Colonic mucosa (tissue), 4 donors: Measurements from ENCODE around the gene PTPRN2. TPM values are rescaled to one million over a fixed set of nuclear protein-coding genes. Genes with fewer than 3 reads are reported as not detected.

Source experiments
- DNase-seq: peaks from one replicate; pipeline ENCODE4 v3.0.0-alpha.2; 2020
- H3K27ac ChIP-seq: fragments of 200-600 bp; one replicate; pipeline ENCODE4 v1.8.0; 2021
- H3K27me3 ChIP-seq: fragments of 200-600 bp; one replicate; pipeline ENCODE4 v1.8.0; 2021
- H3K36me3 ChIP-seq: fragments of 200-600 bp; one replicate; pipeline ENCODE4 v1.8.0; 2021
- H3K4me1 ChIP-seq: fragments of 200-600 bp; one replicate; pipeline ENCODE4 v1.8.0; 2021; ENCODE audit warnings: mild to moderate bottlenecking
- H3K4me3 ChIP-seq: fragments of 200-600 bp; one replicate; pipeline ENCODE4 v1.8.0; 2021
- H3K9ac ChIP-seq, 2 donors: one replicate each; pipeline ENCODE4 v1.7.0; 2013; ENCODE audit warnings: control low read depth in 2 of 2, low read depth in 2 of 2, low read length in 2 of 2
- H3K9me3 ChIP-seq: fragments of 200-600 bp; one replicate; pipeline ENCODE4 v1.8.0; 2021
- CTCF ChIP-seq: fragments of 200-600 bp; IDR thresholded peaks from one replicate; pipeline ENCODE4 v1.8.0; 2022; ENCODE audit warnings: antibody characterized with exemption, mild to moderate bottlenecking
- intact Hi-C: fragments of 100-400 bp; cut with DNase I; formaldehyde crosslinking; loops from one replicate; pipeline ENCODE4 v1.14.1; 2022
- total RNA-seq, 2 donors: library from RNA; stranded (reverse); fragmentation: NEBNext Ultra II Directional in 1 of 2; extraction: Animal tissue kit (Norgen Biotek cat#: 25700) in 1 of 2; gene quantifications; one replicate each; pipeline ENCODE4 v1.2.1, GENCODE V29; 2021
- donor health status: healthy.
- donor health status: DM: no; HTN: no; CAD: no.
- donor health status: DM: no; HTN: no; CAD: no.

PTPRN2 gene
- total RNA-seq, 2 donors from 2014 or later, result 14.7 to 21.6 TPM

DNA sequence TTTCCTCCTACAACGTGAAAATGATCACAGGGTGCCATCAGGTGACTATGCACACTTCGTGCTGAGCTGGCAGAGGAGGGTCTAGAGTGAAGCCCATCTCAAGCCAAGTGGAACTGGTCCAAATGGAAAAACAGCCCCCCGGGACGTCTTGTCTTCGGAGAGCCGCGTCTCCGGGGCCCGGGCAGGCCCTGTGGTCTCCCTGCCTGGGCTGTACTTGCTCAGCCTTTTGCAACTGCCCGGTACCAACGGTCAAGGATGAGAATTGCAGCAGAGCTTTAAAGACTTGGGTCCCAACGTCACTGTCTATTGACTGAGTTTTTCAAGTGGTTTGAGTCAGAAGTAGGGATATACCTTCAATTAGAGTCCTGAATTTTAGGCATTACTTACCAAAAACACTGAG is 315.5 kb downstream of the PTPRN2 start:
- no peaks in the 10 kb centered on the region for H3K36me3 ChIP-seq
- no peak overlapping the region for H3K9ac ChIP-seq
- TF ChIP-seq CTCF, result no peak

GRCh38 chr7:158271646-158272045 is 316.0 kb downstream of the PTPRN2 start:
- no peak for DNase-seq
- Histone ChIP-seq H3K27me3 (no peaks in the 10 kb centered on the region), H3K27ac (no peak overlapping the region), H3K9me3 (no peaks in the 10 kb centered on the region), H3K9ac (no peak overlapping the region), H3K4me1 (no peaks in the 10 kb centered on the region), H3K4me3 (no peak overlapping the region), H3K36me3 (no peaks in the 10 kb centered on the region)
- intact Hi-C loops, result no loop called here
- no peak for TF ChIP-seq CTCF

More for the DNA sequence above, 315.5 kb downstream of the PTPRN2 start:
- H3K27me3 ChIP-seq, result no peaks in the 10 kb centered on the region
- no peak overlapping the region for H3K4me3 ChIP-seq
- no peak overlapping the region for H3K27ac ChIP-seq
- no peaks in the 10 kb centered on the region for H3K4me1 ChIP-seq
- intact Hi-C loops, result no loop called here
- H3K9me3 ChIP-seq, result no peaks in the 10 kb centered on the region
- DNase-seq, result no peak

DNA sequence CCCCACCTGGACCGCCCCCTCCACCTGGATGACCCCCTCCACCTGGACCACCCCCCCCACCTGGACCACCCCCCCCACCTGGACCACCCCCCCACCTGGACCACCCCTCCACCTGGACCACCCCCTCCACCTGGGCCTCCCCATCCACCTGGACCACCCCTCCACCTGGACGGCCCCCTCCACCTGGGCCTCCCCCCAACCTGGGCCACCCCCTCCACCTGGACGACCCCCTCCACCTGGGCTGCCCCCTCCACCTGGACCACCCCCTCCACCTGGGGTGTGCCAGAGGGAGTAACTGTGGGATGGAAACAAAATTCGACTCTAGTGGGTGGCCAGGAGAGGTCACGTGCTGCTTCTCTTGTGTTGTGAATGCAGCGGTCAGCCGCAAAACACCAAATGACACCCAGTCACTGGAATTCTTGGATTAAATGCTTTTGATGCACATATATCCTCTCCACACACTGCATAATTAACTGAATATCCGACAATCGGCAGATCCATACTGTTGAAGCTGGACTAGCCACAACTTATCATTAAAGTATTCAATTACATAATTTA is 316.7 kb downstream of the PTPRN2 start:
- Histone ChIP-seq H3K9me3 (no peaks in the 10 kb centered on the region), H3K4me1 (no peaks in the 10 kb centered on the region), H3K27me3 (no peaks in the 10 kb centered on the region), H3K27ac (no peak overlapping the region), H3K9ac (no peak overlapping the region), H3K4me3 (no peak overlapping the region), H3K36me3 (no peaks in the 10 kb centered on the region)
- no peak for DNase-seq
- no peak for TF ChIP-seq CTCF
- intact Hi-C loops, result no loop called here

GRCh38 chr7:158270106-158270775 is 317.4 kb downstream of the PTPRN2 start:
- Histone ChIP-seq H3K4me1 (no peaks in the 10 kb centered on the region), H3K4me3 (no peak overlapping the region), H3K9ac (no peak overlapping the region), H3K27ac (no peak overlapping the region), H3K27me3 (no peaks in the 10 kb centered on the region), H3K9me3 (no peaks in the 10 kb centered on the region), H3K36me3 (no peaks in the 10 kb centered on the region)
- intact Hi-C loops, result no loop called here
- TF ChIP-seq CTCF, result no peak
- DNase-seq, result no peak

GRCh38 chr7:158268816-158269535 is 318.6 kb downstream of the PTPRN2 start:
- H3K36me3 ChIP-seq, result no peaks in the 10 kb centered on the region
- no peaks in the 10 kb centered on the region for H3K27me3 ChIP-seq
- peak; percentile 72 for DNase-seq
- H3K27ac ChIP-seq, result no peak overlapping the region
- H3K4me1 ChIP-seq, result no peaks in the 10 kb centered on the region
- H3K9ac ChIP-seq, result no peak overlapping the region
- no peak overlapping the region for H3K4me3 ChIP-seq
- intact Hi-C loops, result no loop called here
- H3K9me3 ChIP-seq, result no peaks in the 10 kb centered on the region
- TF ChIP-seq CTCF, result no peak
